ENCODE data around the gene BCL2L15.
A peak's percentile ranks its signal among the peaks of the same experiment; 100 is the strongest.

Gene BCL2L15

GRCh38 chr1:113890816-113891215, 3.4 kb upstream of the BCL2L15 start:
- TF ChIP-seq, protein P1, sequence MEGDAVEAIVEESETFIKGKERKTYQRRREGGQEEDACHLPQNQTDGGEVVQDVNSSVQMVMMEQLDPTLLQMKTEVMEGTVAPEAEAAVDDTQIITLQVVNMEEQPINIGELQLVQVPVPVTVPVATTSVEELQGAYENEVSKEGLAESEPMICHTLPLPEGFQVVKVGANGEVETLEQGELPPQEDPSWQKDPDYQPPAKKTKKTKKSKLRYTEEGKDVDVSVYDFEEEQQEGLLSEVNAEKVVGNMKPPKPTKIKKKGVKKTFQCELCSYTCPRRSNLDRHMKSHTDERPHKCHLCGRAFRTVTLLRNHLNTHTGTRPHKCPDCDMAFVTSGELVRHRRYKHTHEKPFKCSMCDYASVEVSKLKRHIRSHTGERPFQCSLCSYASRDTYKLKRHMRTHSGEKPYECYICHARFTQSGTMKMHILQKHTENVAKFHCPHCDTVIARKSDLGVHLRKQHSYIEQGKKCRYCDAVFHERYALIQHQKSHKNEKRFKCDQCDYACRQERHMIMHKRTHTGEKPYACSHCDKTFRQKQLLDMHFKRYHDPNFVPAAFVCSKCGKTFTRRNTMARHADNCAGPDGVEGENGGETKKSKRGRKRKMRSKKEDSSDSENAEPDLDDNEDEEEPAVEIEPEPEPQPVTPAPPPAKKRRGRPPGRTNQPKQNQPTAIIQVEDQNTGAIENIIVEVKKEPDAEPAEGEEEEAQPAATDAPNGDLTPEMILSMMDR (IDR thresholded peaks at IDR 0.05) = no peak
- H3K36me3 ChIP-seq = peaks cover 13% of the 10 kb centered on the region
- H3K27ac ChIP-seq = no peak overlapping the region
- no peaks in the 10 kb centered on the region for H3K9me3 ChIP-seq
- H3K27me3 ChIP-seq = no peaks in the 10 kb centered on the region
- peaks cover 26 to 47% of the 10 kb centered on the region in 2 experiments for H3K4me1 ChIP-seq (ENCODE audit: control insufficient read depth in 1 of 2, insufficient read depth in 1 of 2, low read depth in 1 of 2, low read length in 1 of 2)
- no peak overlapping the region for H3K4me3 ChIP-seq (ENCODE audit: low read depth in 1 of 2, low read length in 1 of 2)

DNA sequence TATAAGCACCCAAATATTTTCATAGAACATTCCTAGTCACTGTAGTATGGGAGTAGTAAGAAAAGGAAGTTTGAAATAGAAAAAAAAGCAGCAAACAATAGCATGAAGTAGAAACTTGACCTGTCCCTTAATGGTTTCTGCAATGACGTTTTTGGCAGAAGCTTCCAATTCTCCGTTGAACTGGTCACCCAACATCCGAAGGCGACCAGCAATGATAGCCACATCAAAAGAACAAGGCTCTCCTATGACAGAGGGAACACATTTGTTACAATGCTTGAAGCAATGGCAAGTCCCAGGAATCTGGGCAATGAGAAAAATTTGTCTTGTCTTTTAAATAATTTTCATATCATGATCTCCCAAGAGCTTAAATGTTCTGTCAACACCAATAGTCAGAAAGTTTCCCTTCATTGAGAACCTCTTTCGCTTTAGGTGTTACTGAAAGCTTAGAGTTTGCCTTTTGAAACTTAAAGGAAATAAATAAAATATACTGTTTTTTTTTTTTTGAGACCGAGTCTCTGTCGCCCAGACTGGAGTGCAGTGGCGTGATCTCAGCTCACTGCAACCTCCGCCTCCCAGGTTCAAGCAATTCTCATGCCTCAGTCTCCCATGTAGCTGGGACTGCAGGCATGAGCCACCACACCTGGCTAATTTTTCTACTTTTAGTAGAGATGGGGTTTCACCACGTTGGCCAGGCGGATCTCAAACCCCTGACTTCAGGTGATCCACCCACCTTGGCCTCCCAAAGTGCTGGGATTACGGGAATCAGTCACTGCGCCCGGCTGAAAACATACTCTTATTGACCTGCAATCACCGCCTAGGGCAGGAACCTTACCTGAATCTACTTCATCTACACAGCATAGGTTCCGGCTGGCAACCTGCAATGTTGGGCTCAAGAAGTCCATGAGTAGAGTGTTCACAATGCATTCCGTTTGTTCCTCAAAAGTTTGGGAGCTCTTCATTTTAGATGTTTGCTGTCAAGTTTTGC, 672 bp downstream of the BCL2L15 start:
- H3K27ac ChIP-seq = peak overlapping the region; percentile 83
- no peaks in the 10 kb centered on the region for H3K9me3 ChIP-seq
- TF ChIP-seq, protein P1 (IDR thresholded peaks at IDR 0.05) = no peak
- H3K36me3 ChIP-seq = no peaks in the 10 kb centered on the region
- peak overlapping the region; percentile 6 to 44 for H3K4me3 ChIP-seq (ENCODE audit: low read depth in 1 of 2, low read length in 1 of 2)
- H3K27me3 ChIP-seq = no peaks in the 10 kb centered on the region
- peaks cover 50 to 74% of the 10 kb centered on the region in 2 experiments for H3K4me1 ChIP-seq (ENCODE audit: control insufficient read depth in 1 of 2, insufficient read depth in 1 of 2, low read depth in 1 of 2, low read length in 1 of 2)

DNA sequence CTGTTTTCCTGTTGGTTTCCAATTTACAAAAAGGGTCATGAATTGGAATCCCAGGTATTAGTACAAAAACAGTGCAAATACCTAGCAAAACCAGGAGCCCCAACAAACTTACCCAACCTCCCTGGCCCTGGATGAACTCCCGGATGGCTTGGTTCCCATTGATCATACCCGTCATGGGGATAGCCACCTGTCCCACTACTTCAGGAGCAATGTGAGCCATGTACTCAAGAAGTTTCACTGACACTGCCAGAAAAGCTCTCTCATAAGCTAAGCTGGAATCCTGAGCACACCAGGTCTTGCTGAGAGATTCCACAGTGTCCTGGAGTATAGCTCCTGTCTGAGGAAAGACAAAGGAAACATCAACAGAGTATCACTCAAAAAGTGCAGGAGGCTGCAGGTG, 5.7 kb downstream of the BCL2L15 start:
- TF ChIP-seq, protein P1 (IDR thresholded peaks at IDR 0.05) = no peak
- Histone ChIP-seq H3K4me3 (ENCODE audit: low read depth in 1 of 2, low read length in 1 of 2) (no peak overlapping the region), H3K27ac (peak overlapping the region; percentile 83), H3K27me3 (no peaks in the 10 kb centered on the region), H3K9me3 (no peaks in the 10 kb centered on the region), H3K36me3 (no peaks in the 10 kb centered on the region), H3K4me1 (ENCODE audit: control insufficient read depth in 1 of 2, insufficient read depth in 1 of 2, low read depth in 1 of 2, low read length in 1 of 2) (peaks cover 34 to 59% of the 10 kb centered on the region in 2 experiments)

DNA sequence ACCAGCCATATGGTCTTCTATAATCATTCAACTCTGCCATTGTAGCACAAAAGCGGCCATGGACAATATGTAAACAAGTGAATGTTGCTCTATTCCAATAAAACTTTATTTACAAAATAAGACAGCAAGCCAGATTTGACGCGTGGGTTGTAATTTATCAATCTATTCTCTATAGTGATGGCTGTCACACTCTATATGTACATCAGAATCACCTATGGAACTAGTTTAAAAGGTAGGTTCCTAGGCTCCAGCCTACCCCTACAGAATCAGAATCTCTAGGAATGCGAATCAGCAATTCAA, 7.7 kb downstream of the BCL2L15 start:
- Histone ChIP-seq H3K9me3 (no peaks in the 10 kb centered on the region), H3K4me1 (ENCODE audit: control insufficient read depth in 1 of 2, insufficient read depth in 1 of 2, low read depth in 1 of 2, low read length in 1 of 2) (peaks cover 15 to 41% of the 10 kb centered on the region in 2 experiments), H3K27me3 (no peaks in the 10 kb centered on the region), H3K4me3 (ENCODE audit: low read depth in 1 of 2, low read length in 1 of 2) (no peak overlapping the region), H3K36me3 (no peaks in the 10 kb centered on the region), H3K27ac (peak overlapping the region; percentile 83)
- TF ChIP-seq, protein P1 (IDR thresholded peaks at IDR 0.05) = no peak

DNA sequence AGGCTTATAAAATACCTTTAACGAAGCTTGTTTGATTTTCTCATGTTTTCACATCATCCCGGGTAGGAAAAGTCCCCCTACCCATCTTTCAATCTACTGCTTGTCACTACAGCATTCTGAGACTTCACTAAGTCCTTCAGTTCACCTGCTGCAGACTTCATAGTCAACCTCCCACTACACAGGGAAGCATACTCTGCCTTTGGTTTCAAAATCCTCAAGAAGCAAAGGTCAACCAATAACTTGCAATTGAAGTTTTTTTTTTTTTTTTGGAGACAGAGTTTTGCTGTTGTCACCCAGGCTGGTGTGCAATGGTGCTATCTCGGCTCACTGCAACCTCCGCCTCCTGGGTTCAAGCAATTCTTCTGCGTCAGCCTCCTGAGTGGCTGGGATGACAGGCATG, 11.2 kb downstream of the BCL2L15 start:
- Histone ChIP-seq H3K9me3 (no peaks in the 10 kb centered on the region), H3K4me1 (ENCODE audit: control insufficient read depth in 1 of 2, insufficient read depth in 1 of 2, low read depth in 1 of 2, low read length in 1 of 2) (peaks cover 36 to 42% of the 10 kb centered on the region in 2 experiments), H3K4me3 (ENCODE audit: low read depth in 1 of 2, low read length in 1 of 2) (no peak overlapping the region), H3K27ac (peak overlapping the region; percentile 37), H3K27me3 (no peaks in the 10 kb centered on the region), H3K36me3 (no peaks in the 10 kb centered on the region)
- TF ChIP-seq, protein P1 (IDR thresholded peaks at IDR 0.05) = no peak

Data from neutrophil (primary cell).